GM10266 (cell line): ENCODE results near the gene HHAT.

ENCODE experiments used
- DNase-seq: peaks from one replicate; pipeline ENCODE4 v3.0.0; 2012; ENCODE audit errors: extremely low spot score
- TF ChIP-seq, protein P1 (sequence below): IDR thresholded peaks from 2 replicates; pipeline ENCODE4 v1.5.1; 2012; ENCODE audit warnings: mild to moderate bottlenecking, low read depth; ENCODE audit not compliant: control insufficient read depth, insufficient read depth; ENCODE audit errors: missing control alignments

Gene HHAT

DNA sequence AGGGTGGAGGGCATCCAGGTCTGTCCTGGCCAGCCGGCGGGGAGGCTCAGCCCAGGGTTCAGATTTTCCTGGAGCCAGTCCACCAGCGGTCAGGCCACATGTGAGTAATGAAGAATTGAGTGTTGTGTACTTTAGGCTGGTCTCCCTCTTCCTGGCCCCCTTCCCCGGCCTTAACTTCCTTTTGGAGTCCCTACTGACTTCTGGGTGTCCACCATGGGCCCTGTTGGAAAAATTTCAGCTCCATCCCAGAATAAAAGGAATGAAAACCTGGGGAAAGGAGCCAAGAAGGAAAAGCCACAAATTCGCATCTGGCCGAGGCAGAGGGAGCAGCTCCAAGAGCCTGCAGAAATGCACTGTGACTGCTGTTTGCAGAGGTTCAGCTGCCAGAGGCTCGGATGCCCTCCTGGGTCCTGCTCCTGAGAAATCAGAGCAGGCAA lies 35.5 kb upstream of the HHAT start:
- no peak for DNase-seq
- TF ChIP-seq, protein P1, sequence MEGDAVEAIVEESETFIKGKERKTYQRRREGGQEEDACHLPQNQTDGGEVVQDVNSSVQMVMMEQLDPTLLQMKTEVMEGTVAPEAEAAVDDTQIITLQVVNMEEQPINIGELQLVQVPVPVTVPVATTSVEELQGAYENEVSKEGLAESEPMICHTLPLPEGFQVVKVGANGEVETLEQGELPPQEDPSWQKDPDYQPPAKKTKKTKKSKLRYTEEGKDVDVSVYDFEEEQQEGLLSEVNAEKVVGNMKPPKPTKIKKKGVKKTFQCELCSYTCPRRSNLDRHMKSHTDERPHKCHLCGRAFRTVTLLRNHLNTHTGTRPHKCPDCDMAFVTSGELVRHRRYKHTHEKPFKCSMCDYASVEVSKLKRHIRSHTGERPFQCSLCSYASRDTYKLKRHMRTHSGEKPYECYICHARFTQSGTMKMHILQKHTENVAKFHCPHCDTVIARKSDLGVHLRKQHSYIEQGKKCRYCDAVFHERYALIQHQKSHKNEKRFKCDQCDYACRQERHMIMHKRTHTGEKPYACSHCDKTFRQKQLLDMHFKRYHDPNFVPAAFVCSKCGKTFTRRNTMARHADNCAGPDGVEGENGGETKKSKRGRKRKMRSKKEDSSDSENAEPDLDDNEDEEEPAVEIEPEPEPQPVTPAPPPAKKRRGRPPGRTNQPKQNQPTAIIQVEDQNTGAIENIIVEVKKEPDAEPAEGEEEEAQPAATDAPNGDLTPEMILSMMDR = no peak

DNA sequence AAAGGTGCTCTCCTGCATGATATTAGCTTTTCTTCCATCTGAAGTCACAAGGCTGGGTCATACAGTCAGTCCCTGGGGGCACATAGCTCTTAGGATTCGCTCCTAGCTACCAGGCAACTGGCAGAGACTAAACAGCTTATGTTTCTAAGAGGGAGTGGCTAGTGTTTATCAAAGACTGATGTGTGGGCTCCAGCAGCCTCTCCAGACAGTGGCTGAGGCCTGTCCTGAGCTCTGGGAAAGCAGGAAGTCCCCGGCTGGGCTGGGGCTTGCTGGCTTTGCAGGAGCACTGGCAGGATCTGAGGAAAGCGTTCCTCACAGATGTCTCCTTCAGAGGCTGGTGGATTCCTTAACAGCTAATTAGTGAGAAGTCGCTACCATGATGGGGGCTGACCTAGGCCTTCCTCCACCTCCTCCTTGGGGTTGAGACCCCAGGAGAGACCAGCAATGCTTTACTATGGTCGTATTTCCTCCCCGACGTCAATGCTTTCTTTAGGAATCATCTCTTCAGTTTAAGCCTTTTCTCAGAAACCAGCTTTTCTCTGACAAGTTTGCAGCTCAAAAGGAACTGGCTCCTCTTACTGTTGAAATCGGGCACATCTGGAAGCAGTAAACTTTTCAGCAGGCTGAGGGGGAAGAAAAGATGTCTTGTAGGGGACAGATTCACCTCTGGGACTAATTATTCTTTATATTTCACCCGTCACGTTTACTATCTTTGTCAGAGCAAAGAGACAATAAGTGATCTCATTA lies 33.5 kb upstream of the HHAT start:
- DNase-seq = no peak
- TF ChIP-seq, protein P1 = no peak

- TF ChIP-seq, protein P1 = no peak
- no peak for DNase-seq
Observed at GRCh38 chr1:210296682-210297081, 32.0 kb upstream of the HHAT start.

DNA sequence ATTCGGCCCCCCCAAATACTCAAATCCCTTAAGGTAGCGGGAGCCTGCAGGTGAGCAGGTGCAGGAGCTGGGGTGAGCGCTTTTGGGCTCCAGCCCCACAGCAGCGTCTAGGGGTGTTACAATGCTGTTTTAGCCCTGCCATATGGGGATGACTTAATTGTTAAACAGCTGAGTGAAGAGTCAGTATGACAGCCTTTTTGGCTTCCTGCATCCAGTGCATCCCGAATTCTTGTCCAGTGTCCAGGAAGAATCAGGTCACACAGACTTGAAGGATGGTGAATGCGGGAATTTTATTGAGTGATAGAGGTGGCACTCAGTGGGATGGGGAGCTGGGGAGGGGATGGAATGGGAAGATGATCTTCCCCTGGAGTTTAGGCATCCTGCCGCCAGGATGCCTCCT lies 30.4 kb upstream of the HHAT start:
- TF ChIP-seq, protein P1 = no peak

DNA sequence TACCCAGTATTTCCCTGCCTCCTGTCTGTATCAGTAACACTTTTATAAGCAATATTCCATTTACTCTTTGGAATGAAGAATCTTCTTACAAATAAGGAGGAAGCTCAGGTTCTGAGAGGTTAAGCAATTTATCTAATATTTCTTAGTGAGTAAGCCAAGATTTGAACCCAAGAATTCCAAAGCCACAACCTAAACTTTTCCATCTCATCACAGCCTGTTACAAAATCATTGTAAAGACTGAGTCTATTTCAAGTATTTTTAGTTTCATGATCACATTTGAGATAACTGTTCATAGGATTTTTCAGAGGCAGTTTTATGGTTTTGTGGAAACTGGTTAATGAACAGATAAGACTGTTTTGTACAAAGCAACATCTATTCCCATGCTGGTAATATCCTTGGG lies 29.8 kb upstream of the HHAT start:
- TF ChIP-seq, protein P1 = no peak
- no peak for DNase-seq

More for the DNA sequence above, 30.4 kb upstream of the HHAT start:
- DNase-seq = no peak

DNA sequence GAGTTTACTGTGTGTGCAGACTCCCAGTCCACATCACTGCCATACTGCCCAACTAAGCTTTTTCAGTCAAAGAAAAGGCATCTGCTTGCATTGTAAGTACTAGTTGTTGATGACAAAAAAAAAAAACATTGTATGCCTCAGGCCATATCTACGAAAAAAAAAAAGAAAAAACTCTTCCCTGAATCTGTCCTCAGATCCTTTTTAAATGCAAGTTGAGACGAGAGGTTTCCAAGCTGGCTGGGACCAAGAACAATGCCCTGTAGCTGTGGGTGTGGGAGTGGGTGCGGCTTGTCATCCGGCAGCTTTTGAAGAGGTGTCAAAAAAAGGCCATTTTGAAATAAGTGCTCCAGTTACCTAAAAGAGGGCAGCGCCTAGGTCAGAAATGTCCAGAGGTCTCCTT lies 29.2 kb upstream of the HHAT start:
- DNase-seq = no peak
- TF ChIP-seq, protein P1 = no peak

DNA sequence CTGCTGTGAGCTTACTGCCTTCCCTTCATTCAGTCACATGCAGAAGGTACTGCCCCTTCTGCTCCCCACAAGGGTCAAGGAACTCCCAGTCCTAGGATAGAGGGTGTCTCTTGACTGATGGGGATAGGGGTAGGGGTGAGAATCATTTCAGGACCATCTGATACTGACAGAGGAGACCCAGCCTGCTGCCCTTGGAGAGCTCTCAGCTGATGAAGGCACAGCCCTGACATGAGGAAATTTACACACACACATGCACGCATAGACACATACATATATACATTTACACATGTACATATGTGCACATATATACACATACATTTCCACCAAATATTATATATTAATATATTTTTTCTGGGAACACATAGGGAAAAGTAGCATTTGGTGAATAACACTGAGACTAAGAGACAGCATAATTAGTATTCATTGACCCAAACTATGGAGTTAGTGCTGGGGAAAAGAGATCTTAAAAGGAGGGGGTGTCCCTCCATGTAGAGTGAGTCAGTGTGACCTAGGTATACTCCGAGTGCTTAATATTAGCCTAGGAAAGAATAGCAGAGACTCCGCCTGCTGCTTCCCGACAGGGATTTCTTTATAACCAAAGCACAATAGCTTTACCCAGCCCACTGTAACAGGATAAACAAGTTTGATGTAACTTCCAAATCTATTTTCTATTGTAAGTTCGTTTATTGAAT lies 27.6 kb upstream of the HHAT start:
- no peak for DNase-seq
- TF ChIP-seq, protein P1 = no peak
